ENCODE measurements around the gene CELSR1. TPM values are rescaled to one million over a fixed set of nuclear protein-coding genes. Genes with fewer than 3 reads are reported as not detected.

CELSR1 gene
- total RNA-seq, 3 donors from 2014 or later (not counting 1 experiment from before 2014, with no cell fraction given) = 0.89 to 3.9 (median 1.9) TPM

- no peaks in the 10 kb centered on the region for H3K9me3 Mint-ChIP-seq
- TF ChIP-seq CTCF (IDR thresholded peaks at IDR 0.05) = no peak
- ATAC-seq (no peak), DNase-seq (no peak)
- H3K36me3 Mint-ChIP-seq = no peaks in the 10 kb centered on the region
- Histone ChIP-seq H3K36me3 (ENCODE audit: control insufficient read depth, insufficient read depth, low read length) (no peaks in the 10 kb centered on the region), H3K4me1 (ENCODE audit: control insufficient read depth, insufficient read depth, low read length) (no peaks in the 10 kb centered on the region), H3K27me3 (ENCODE audit: control insufficient read depth, insufficient read depth, low read length) (no peaks in the 10 kb centered on the region), H3K4me3 (ENCODE audit: low read length) (no peak overlapping the region), H3K9me3 (ENCODE audit: control insufficient read depth, insufficient read depth, low read length) (no peaks in the 10 kb centered on the region), H3K27ac (ENCODE audit: low read length) (no peak overlapping the region)
- H3K4me3 Mint-ChIP-seq = no peak overlapping the region
- 98% methylated on average over 23 of the region's 23 CpGs for WGBS (ENCODE audit: insufficient coverage)
- intact Hi-C loops (cut with micrococcal nuclease) = no loop called here
- H3K27me3 Mint-ChIP-seq (ENCODE audit: low read depth in 2 of 2) = no peaks in the 10 kb centered on the region
- H3K4me1 Mint-ChIP-seq = no peaks in the 10 kb centered on the region
- no peak overlapping the region for H3K27ac Mint-ChIP-seq
These were observed 211.2 kb downstream of the CELSR1 start for GRCh38 chr22:46326066-46326680.

GRCh38 chr22:46323162-46323561 lies 214.3 kb downstream of the CELSR1 start:
- Mint-ChIP-seq H3K4me3 (no peak overlapping the region), H3K36me3 (no peaks in the 10 kb centered on the region), H3K27ac (no peak overlapping the region), H3K27me3 (ENCODE audit: low read depth in 2 of 2) (no peaks in the 10 kb centered on the region), H3K9me3 (no peaks in the 10 kb centered on the region), H3K4me1 (peaks cover 0 to 5% of the 10 kb centered on the region in 2 donors)
- no peaks in the 10 kb centered on the region for H3K9me3 ChIP-seq (ENCODE audit: control insufficient read depth, insufficient read depth, low read length)
- no peak for TF ChIP-seq CTCF (IDR thresholded peaks at IDR 0.05)
- ATAC-seq (no peak), DNase-seq (no peak)
- no peak overlapping the region for H3K27ac ChIP-seq (ENCODE audit: low read length)
- H3K4me1 ChIP-seq (ENCODE audit: control insufficient read depth, insufficient read depth, low read length) = no peaks in the 10 kb centered on the region
- H3K36me3 ChIP-seq (ENCODE audit: control insufficient read depth, insufficient read depth, low read length) = no peaks in the 10 kb centered on the region
- H3K27me3 ChIP-seq (ENCODE audit: control insufficient read depth, insufficient read depth, low read length) = no peaks in the 10 kb centered on the region
- intact Hi-C loops (cut with micrococcal nuclease) = no loop called here
- H3K4me3 ChIP-seq (ENCODE audit: low read length) = no peak overlapping the region
- WGBS (ENCODE audit: insufficient coverage) = 94% methylated on average over 19 of the region's 19 CpGs

- H3K9me3 Mint-ChIP-seq = no peaks in the 10 kb centered on the region
- 96% methylated on average over 15 of the region's 15 CpGs for WGBS (ENCODE audit: insufficient coverage)
- no peaks in the 10 kb centered on the region for H3K27me3 Mint-ChIP-seq (ENCODE audit: low read depth in 2 of 2)
- H3K4me1 Mint-ChIP-seq = peaks cover 0 to 5% of the 10 kb centered on the region in 2 donors
- no peak overlapping the region for H3K4me3 ChIP-seq (ENCODE audit: low read length)
- no peak overlapping the region for H3K27ac ChIP-seq (ENCODE audit: low read length)
- H3K9me3 ChIP-seq (ENCODE audit: control insufficient read depth, insufficient read depth, low read length) = no peaks in the 10 kb centered on the region
- TF ChIP-seq CTCF (IDR thresholded peaks at IDR 0.05) = no peak
- no peak for DNase-seq
- intact Hi-C loops (cut with micrococcal nuclease) = no loop called here
- no peak for ATAC-seq
- H3K36me3 ChIP-seq (ENCODE audit: control insufficient read depth, insufficient read depth, low read length) = no peaks in the 10 kb centered on the region
- H3K27me3 ChIP-seq (ENCODE audit: control insufficient read depth, insufficient read depth, low read length) = no peaks in the 10 kb centered on the region
- H3K27ac Mint-ChIP-seq = no peak overlapping the region
- H3K4me1 ChIP-seq (ENCODE audit: control insufficient read depth, insufficient read depth, low read length) = no peaks in the 10 kb centered on the region
- no peak overlapping the region for H3K4me3 Mint-ChIP-seq
- no peaks in the 10 kb centered on the region for H3K36me3 Mint-ChIP-seq
These were observed 214.7 kb downstream of the CELSR1 start for GRCh38 chr22:46322711-46323110.

All from natural killer cell (primary cell).